Measurements from ENCODE around the gene KCNQ4.

The KCNQ4 gene

GRCh38 chr1:40853113-40853884 lies 69.7 kb downstream of the KCNQ4 start:
- in situ Hi-C loops (cut with HindIII; ENCODE audit: low pct_ligation_motif_present, low sequenced_read_pairs), result no loop called here
- Histone ChIP-seq H3K36me3 (replicated peaks) (no peaks in the 10 kb centered on the region), H3K27me3 (replicated peaks) (no peaks in the 10 kb centered on the region), H3K27ac (no peak overlapping the region), H3K4me3 (ENCODE audit: low read depth, low read length) (no peak overlapping the region)
- no peak for TF ChIP-seq CTCF (IDR thresholded peaks at IDR 0.05; ENCODE audit: low read depth, low read length, missing control alignments)
- DNase-seq, result no peak

- TF ChIP-seq CTCF (IDR thresholded peaks at IDR 0.05; ENCODE audit: low read depth, low read length, missing control alignments), result no peak
- Histone ChIP-seq H3K36me3 (replicated peaks) (no peaks in the 10 kb centered on the region), H3K27ac (no peak overlapping the region), H3K27me3 (replicated peaks) (no peaks in the 10 kb centered on the region), H3K4me3 (ENCODE audit: low read depth, low read length) (no peak overlapping the region)
- in situ Hi-C loops (cut with HindIII; ENCODE audit: low pct_ligation_motif_present, low sequenced_read_pairs), result no loop called here
- no peak for DNase-seq
These were observed 70.2 kb downstream of the KCNQ4 start for GRCh38 chr1:40853885-40854170.

GRCh38 chr1:40855513-40855912 lies 71.9 kb downstream of the KCNQ4 start:
- Histone ChIP-seq H3K27me3 (replicated peaks) (no peaks in the 10 kb centered on the region), H3K4me3 (ENCODE audit: low read depth, low read length) (no peak overlapping the region), H3K27ac (no peak overlapping the region), H3K36me3 (replicated peaks) (no peaks in the 10 kb centered on the region)
- DNase-seq, result no peak
- peak; percentile 62 for TF ChIP-seq CTCF (IDR thresholded peaks at IDR 0.05; ENCODE audit: low read depth, low read length, missing control alignments)
- in situ Hi-C loops (cut with HindIII; ENCODE audit: low pct_ligation_motif_present, low sequenced_read_pairs), result no loop called here

GRCh38 chr1:40856116-40856515 lies 72.5 kb downstream of the KCNQ4 start:
- Histone ChIP-seq H3K4me3 (ENCODE audit: low read depth, low read length) (no peak overlapping the region), H3K27ac (no peak overlapping the region), H3K27me3 (replicated peaks) (no peaks in the 10 kb centered on the region), H3K36me3 (replicated peaks) (no peaks in the 10 kb centered on the region)
- TF ChIP-seq CTCF (IDR thresholded peaks at IDR 0.05; ENCODE audit: low read depth, low read length, missing control alignments), result no peak
- in situ Hi-C loops (cut with HindIII; ENCODE audit: low pct_ligation_motif_present, low sequenced_read_pairs), result no loop called here
- no peak for DNase-seq

GRCh38 chr1:40856656-40857302 lies 73.2 kb downstream of the KCNQ4 start:
- no peak overlapping the region for H3K27ac ChIP-seq
- no peaks in the 10 kb centered on the region for H3K27me3 ChIP-seq (replicated peaks)
- no peak for DNase-seq
- TF ChIP-seq CTCF (IDR thresholded peaks at IDR 0.05; ENCODE audit: low read depth, low read length, missing control alignments), result no peak
- no peak overlapping the region for H3K4me3 ChIP-seq (ENCODE audit: low read depth, low read length)
- H3K36me3 ChIP-seq (replicated peaks), result no peaks in the 10 kb centered on the region
- in situ Hi-C loops (cut with HindIII; ENCODE audit: low pct_ligation_motif_present, low sequenced_read_pairs), result no loop called here

Measured in brain microvascular endothelial cell (primary cell).